Activated CD4-positive, alpha-beta T cell treated with anti-CD3 and anti-CD28 coated beads, Interleukin-2, Interleukin-6, amounts not matched to agents 100 ng/mL and 50 ng/mL, durations not matched to agents 16 hours and 8 hours (primary cell): Measurements from ENCODE around the gene TMEM200C.
A peak's percentile ranks its signal among the peaks of the same experiment; 100 is the strongest.
"Not testable (repeated sequence)": the region's sequence is repeated elsewhere in the genome, so short reads cannot be mapped to it uniquely, and the experiment has no call there.

ENCODE experiments used
- DNase-seq: peaks from one replicate; pipeline ENCODE4 v3.0.0-alpha.2; 2020

The TMEM200C gene

GRCh38 chr18:5891184-5891853 is 4.0 kb downstream of the TMEM200C start:
- no peak for DNase-seq

- DNase-seq: peak; percentile 57
Measured at GRCh38 chr18:5890331-5891183, 4.8 kb downstream of the TMEM200C start.

- no peak for DNase-seq
Measured at GRCh38 chr18:5885361-5885760, 10.0 kb downstream of the TMEM200C start.

DNA sequence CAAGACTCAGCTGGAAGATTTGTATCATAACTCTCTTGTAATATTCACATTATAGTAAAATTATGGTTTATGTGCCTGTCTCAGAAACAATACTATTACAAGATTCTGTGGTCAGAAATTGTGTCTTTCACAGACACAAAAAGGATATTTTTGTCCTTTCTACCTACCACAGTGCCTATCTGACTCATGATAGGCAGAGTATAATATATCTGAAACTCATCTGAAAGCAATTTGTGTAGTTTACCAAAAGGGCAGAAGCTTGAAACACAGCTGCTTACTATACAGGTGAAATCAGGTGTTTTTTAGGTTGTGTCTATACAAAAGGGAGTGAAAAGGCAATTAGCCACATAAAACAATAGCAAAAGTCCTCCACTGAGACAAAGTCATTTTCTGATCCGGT is 10.9 kb downstream of the TMEM200C start:
- DNase-seq: no peak

DNA sequence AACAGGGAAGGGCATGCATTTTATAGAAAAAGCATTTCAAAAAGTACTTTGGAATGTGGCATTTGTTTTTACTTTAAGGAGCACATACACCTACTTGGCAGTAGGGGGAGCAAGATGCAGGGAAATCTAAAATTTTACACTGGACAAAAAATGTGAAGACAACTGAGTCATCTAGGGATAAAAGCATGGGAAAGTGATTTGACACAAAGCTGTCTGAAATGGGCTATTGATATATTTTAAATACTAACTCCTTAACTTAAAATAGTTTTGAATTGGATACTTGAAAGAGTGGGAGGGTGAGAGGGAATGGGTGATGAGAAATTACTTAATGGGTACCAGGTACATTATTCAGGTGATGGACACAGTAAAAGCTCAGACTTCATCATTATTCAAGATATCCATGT is 15.8 kb downstream of the TMEM200C start:
- peak; percentile 20 for DNase-seq

- DNase-seq: no peak
Measured at GRCh38 chr18:5876891-5877290, 18.4 kb downstream of the TMEM200C start.

DNA sequence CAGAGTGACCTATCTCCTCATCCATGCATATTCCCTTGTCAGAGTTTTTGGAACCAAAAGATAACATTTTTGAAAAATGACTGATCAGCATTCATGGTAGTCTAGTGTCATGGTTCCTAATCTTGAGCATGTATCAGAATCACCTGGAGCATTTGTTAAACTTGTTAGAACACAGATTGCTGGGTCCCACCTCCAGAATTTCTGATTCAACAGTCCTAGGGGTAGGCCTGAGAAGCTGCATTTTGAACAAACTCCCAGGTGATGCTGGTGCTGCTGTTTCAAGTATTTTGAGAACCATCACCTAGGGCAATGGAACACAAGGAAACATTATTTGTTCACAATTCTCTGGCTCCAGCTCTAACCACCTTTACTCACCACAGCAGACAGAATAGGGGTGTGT is 21.0 kb downstream of the TMEM200C start:
- no peak for DNase-seq

DNA sequence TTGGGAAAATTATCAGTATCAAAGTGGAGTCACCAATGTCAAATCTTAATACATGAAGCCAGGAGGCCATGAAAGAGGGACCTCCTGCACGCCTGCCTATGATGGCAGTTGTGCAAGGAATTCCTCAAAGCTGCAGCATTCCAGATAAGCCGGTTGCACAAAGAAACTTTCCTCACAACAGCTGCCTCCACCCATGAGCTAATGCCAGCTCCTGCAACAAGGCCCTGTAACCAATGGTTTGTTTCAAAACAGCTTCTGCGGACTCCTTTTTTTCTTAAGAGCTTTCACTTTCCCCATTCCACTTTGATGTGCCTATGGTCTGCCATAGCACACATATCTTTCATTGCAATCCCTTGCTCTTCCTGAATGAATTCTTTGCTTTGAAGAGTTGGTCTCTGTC is 22.4 kb downstream of the TMEM200C start:
- no peak for DNase-seq

GRCh38 chr18:5871426-5871825 is 23.9 kb downstream of the TMEM200C start:
- DNase-seq: no peak

- peak; percentile 65 for DNase-seq
Measured at GRCh38 chr18:5868218-5868854, 27.0 kb downstream of the TMEM200C start.

- DNase-seq: no peak
Measured at GRCh38 chr18:5865521-5865920, 29.8 kb downstream of the TMEM200C start.

GRCh38 chr18:5862127-5862526 is 33.2 kb downstream of the TMEM200C start:
- DNase-seq: not testable (repeated sequence)

- no peak for DNase-seq
Measured at GRCh38 chr18:5857180-5857579, 38.1 kb downstream of the TMEM200C start.

GRCh38 chr18:5853253-5853652 is 42.1 kb downstream of the TMEM200C start:
- DNase-seq: no peak

- no peak for DNase-seq
Measured at GRCh38 chr18:5851998-5852397, 43.3 kb downstream of the TMEM200C start.

DNA sequence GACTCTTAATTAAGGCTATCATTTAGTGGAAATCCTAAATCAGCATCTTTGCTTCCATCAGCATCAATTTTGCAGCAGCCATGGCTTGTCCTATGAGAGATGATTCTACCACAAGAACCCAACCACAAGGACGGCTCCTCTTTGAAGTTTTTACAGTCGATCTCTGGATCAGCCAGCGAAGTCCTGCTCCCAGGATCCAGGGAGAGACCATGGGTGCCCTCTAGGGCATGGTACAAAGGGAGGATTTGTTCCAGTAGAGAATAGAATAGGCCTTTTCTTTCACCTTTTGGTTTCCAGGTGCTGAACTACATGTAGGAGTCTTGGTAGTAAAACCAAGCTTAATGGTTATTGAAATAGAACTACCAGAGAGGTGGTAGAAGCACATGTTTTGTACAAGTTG is 52.7 kb downstream of the TMEM200C start:
- no peak for DNase-seq

- DNase-seq: no peak
Measured at GRCh38 chr18:5841518-5841917, 53.8 kb downstream of the TMEM200C start.

GRCh38 chr18:5840547-5840946 is 54.8 kb downstream of the TMEM200C start:
- DNase-seq: no peak

DNA sequence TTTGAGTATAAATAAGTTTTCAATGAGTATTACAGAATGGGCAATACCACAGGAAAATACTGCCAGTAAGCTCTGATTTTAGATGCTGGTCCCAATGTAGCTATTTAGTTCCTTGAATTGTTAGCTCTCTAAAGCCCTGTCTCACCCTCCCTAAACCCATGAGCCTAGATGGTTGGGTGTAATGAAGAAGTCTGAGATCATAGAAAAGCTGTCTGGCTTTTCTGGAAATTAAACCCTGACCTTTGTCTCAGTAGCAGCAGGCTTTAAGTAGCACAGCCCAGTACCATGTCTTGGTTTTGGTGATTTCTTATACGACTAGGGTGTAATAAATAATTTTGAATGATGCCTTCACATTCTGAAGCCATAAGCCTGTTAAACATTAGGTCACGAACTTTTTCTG is 55.3 kb downstream of the TMEM200C start:
- DNase-seq: no peak

DNA sequence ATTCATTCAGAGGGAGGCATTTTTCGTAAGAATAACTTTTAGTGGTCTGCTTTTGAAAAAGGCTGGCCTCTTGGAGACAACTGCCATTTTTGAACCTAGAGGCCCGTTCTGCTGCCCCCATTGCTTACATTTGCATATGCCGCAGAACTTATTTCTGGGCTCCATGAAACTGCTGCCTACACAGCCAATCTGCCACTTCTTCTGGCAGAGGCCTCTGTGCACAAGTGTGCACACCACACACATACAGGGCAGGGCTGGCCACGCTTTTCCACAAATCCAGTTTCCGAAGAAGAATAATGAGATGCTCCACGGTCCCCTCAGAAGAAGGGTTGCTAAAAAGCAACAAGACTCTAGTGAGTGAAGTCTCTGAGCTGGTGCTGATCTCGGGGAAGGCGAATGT is 56.2 kb downstream of the TMEM200C start:
- no peak for DNase-seq
